HG03045 (cell line): Measurements from ENCODE around the gene PAQR9.

Experiments used
- ATAC-seq: cut with Tn5 transposase; IDR thresholded peaks from one replicate; pipeline ENCODE4 v1.9.1; 2021; ENCODE audit warnings: mild to moderate bottlenecking, moderate library complexity; ENCODE audit not compliant: unreplicated experiment

PAQR9 gene

DNA sequence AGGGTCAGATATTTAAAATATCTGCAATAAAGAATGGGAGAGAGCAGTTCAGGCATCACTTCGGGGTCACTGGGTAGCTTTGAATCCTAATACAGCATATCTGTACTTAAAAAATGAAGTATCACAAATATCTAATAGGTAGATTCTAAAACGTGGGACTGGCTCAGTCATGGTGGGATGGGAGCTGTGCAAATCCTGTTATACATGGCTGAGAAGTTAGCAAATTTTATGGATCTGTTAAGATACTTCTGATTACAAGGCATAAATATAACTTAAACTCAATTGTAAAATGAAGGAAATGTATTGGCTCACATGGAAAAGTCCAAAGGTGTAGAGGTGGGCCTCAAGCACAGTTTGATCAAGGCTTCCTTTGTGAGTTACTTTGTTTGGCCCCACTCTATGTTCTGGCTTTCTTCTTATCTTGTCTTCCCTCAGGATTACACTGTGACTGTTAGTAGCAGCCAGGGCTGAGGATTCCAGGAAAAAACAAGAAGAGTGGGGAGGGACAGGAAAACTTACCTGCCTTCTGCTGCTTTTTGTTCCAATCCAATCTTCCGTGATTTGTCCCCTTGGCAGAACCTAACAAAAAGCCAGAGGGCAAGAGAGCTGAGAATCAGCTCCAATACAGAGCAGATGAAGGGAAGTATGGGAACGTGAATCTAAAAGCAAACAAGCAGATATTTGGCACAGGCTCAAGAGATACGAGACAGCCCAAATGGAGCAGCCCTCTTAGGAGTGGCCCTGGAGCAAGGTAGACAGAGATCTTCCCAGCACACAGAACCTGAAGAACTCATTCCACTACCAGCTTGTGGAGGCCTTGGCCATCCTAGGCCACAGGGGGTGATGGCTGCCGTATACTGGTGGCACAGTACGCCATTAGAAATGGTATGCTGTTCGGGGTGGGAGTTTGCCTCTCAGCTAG is 10.9 kb downstream of the PAQR9 start:
- no peak for ATAC-seq

GRCh38 chr3:142951794-142952193 is 11.7 kb downstream of the PAQR9 start:
- no peak for ATAC-seq

- no peak for ATAC-seq
Measured at GRCh38 chr3:142950972-142951371, 12.5 kb downstream of the PAQR9 start.

GRCh38 chr3:142947799-142948575 is 15.5 kb downstream of the PAQR9 start:
- ATAC-seq = no peak

DNA sequence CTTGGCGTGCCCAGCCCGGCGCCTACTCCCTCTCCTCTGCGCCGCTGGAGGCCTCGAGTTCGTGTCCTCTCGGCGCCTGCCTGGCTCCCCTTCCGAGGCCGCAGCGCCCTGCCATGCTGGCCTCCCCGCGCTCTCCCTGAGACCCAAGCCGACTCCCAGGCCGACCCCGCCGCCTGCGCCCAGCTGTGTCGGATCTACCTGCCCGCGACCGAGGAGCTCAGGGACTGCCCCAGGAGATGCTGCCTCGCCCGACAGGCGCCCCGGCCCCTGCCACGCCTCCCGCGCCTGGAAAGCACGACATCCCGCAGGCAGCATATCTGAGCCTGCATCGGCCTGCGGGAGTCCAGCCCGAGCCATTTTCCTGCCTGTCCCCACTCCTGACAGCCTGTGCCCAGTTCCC is 16.1 kb downstream of the PAQR9 start:
- no peak for ATAC-seq

- no peak for ATAC-seq
Measured at GRCh38 chr3:142946861-142947260, 16.6 kb downstream of the PAQR9 start.

DNA sequence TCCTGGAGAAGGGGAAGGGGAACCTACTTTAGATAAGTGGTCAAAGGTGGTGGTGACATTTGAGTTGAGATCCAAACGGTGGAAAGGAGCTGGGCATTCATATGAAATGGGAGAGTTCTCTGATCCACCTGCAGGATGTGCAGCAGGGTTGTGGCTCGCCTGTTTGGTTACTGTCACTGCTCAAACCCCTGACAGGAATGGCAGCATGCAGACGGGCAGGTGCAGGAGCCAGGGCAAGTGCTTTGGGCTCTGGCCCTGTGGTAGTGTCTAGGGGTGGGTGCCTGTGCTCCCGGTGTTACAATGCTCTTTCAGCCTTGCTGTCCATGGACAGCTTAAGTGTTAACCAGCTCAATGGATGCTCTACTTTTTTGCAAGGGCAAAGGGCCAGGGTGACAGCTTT is 18.5 kb downstream of the PAQR9 start:
- ATAC-seq = no peak

DNA sequence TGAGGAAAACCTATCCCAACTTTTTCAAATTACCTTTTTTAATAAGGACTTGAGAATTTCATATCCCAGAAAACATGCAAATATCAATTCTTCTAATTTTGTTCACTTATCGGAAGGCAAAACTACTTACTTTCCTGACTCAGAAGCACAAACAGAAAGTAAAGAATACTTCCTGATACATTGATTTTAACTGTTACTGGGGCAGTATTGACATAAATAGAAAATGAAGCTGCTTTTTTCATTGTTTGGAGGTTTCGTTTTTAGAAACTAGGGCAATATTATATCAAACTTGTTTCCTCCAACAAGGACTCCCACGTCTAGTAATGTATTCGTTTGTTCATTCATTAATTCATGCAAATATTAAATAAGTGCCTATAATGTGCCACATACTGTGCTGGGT is 19.1 kb downstream of the PAQR9 start:
- ATAC-seq = no peak

GRCh38 chr3:142943870-142944269 is 19.6 kb downstream of the PAQR9 start:
- no peak for ATAC-seq

- ATAC-seq = no peak
Measured at GRCh38 chr3:142943349-142943748, 20.1 kb downstream of the PAQR9 start.

GRCh38 chr3:142941373-142942123 is 21.9 kb downstream of the PAQR9 start:
- no peak for ATAC-seq

- peak; percentile 61 for ATAC-seq
Measured at GRCh38 chr3:142940472-142940871, 23.0 kb downstream of the PAQR9 start.

DNA sequence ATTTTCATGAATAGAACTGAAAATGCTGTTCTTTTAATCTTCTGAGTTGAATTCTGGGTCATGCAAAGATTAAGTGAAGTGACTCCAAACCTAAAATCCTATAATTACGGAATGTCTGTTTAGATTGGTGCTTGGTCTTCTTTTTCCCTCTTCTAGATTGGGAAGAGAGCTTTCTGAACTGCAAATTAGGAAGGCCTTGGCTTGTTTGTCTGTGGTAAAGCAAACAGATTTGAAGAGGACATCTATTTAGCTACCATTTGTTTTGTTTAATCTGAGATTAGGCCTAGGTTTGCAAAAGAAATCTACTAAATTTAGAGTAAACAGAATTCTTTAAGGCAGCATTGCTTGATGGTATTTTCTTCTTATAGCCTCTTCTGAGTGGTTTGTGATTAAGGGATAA is 23.5 kb downstream of the PAQR9 start:
- ATAC-seq = no peak

- no peak for ATAC-seq
Measured at GRCh38 chr3:142935963-142936362, 27.5 kb downstream of the PAQR9 start.

- no peak for ATAC-seq
Measured at GRCh38 chr3:142934887-142935269, 28.6 kb downstream of the PAQR9 start.

DNA sequence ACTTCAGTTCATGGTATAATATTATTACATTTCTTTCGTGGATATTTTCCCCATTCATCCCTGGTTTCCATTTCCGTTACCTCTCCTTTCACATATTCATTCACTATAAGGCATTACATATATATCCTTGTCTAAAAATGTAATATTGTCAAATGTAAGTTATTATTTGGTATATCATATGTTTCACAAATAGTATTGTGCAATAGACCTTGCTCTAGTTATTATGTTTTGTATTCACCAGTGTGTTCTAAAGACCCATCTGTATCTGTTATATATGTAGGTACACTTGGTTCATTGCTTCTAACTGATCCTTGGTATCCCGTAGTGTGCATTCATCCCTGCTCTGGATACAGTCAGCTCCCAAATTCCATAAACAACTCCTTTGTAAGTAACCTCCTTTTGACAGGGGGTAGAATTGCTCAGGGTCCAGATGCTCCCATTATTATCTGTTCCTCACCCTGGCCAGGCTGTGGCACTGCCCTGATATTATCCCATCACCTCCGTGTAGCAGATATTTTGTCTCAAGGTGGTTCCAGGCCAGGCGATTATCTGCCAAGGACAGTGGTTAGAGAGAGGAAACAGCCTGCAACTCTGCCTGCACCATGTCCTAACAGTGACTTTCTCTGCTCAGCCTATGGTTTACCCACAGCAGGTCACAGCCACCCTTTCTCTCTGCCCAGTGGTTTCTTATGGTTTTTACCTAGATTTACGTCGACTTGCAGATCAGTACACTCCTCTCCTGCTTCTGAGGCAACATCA is 29.2 kb downstream of the PAQR9 start:
- no peak for ATAC-seq

- peak; percentile 58 for ATAC-seq
Measured at GRCh38 chr3:142931222-142931621, 32.3 kb downstream of the PAQR9 start.

- ATAC-seq = no peak
Measured at GRCh38 chr3:142930463-142930862, 33.0 kb downstream of the PAQR9 start.

DNA sequence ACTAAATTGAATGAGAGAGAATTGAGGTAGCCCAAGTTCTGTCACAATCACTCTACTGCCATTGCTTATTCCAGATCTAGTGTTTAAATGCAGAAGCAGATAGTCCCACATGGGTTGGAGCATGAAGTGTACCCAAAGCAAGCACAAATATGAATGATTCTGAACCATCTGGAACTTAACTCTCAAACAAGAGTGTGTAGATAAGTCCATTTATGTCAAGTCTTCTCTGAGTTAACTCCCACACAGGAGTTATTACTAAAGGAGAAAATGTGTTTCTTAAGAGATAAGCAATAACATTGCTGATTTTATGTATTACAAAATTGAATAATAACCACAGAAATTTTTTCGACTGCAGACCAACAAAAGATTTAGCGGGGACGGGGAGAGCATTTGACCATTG is 33.6 kb downstream of the PAQR9 start:
- ATAC-seq = no peak

DNA sequence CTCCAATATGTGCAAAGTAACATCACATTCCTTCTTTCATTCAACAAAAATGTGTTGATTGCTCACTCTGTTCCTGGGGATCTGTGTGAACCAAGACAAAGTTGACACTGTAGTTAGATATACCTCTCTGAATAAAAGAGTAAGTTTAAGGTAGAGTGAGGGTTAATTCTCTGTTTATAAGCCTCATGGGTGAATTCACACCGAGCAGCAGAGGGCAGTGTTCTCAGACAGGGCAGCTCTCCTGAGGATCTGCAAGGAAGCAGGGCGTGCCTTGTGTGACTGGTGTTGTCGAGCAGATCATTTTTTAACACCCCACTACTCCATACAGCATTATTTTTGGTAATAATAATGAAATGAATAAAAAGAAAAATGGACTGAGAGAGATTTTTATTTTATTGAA is 34.4 kb downstream of the PAQR9 start:
- no peak for ATAC-seq
